Fibroblast of pulmonary artery (primary cell): ENCODE results near the gene OR5C1.
"Not testable (repeated sequence)": the region's sequence is repeated elsewhere in the genome, so short reads cannot be mapped to it uniquely, and the experiment has no call there.

Source experiments
- DNase-seq: peaks from one replicate; pipeline ENCODE4 v3.0.0-alpha.2; 2010; ENCODE audit warnings: low read depth
- H3K4me3 ChIP-seq: replicated peaks from 2 replicates; pipeline ENCODE4 v1.5.1; 2011; ENCODE audit warnings: low read depth, mild to moderate bottlenecking, control low read depth, low read length, moderate library complexity
- CTCF ChIP-seq: IDR thresholded peaks from 2 replicates; pipeline ENCODE4 v1.5.1; 2011; ENCODE audit warnings: mild to moderate bottlenecking, control low read depth, low read length, inconsistent platforms; ENCODE audit errors: missing control alignments

OR5C1 gene

GRCh38 chr9:122832194-122832593, 43.5 kb downstream of the OR5C1 start:
- no peak for TF ChIP-seq CTCF
- no peak for DNase-seq
- H3K4me3 ChIP-seq, result no peak overlapping the region

- no peak for TF ChIP-seq CTCF
- no peak overlapping the region for H3K4me3 ChIP-seq
- no peak for DNase-seq
Observed at GRCh38 chr9:122835313-122835731, 46.6 kb downstream of the OR5C1 start.

- no peak overlapping the region for H3K4me3 ChIP-seq
- no peak for TF ChIP-seq CTCF
- DNase-seq, result no peak
Observed at GRCh38 chr9:122837266-122837850, 48.6 kb downstream of the OR5C1 start.

- not testable (repeated sequence) for H3K4me3 ChIP-seq, DNase-seq
Observed at GRCh38 chr9:122838441-122838840, 49.7 kb downstream of the OR5C1 start.
